Measurements from ENCODE around the gene HOXA7.

The HOXA7 gene

GRCh38 chr7:27193335-27194001 lies 37.0 kb upstream of the HOXA7 start:
- no peak for DNase-seq

- no peak for DNase-seq
Measured at GRCh38 chr7:27192546-27193334, 36.3 kb upstream of the HOXA7 start.

GRCh38 chr7:27191833-27192545 lies 35.5 kb upstream of the HOXA7 start:
- no peak for DNase-seq

GRCh38 chr7:27191161-27191731 lies 34.8 kb upstream of the HOXA7 start:
- DNase-seq: no peak

- DNase-seq: no peak
Measured at GRCh38 chr7:27189997-27190748, 33.7 kb upstream of the HOXA7 start.

GRCh38 chr7:27189295-27189996 lies 33.0 kb upstream of the HOXA7 start:
- DNase-seq: no peak

- DNase-seq: no peak
Measured at GRCh38 chr7:27188386-27189294, 32.2 kb upstream of the HOXA7 start.

GRCh38 chr7:27187475-27188385 lies 31.3 kb upstream of the HOXA7 start:
- no peak for DNase-seq

- DNase-seq: no peak
Measured at GRCh38 chr7:27186668-27187474, 30.4 kb upstream of the HOXA7 start.

GRCh38 chr7:27185854-27186667 lies 29.6 kb upstream of the HOXA7 start:
- no peak for DNase-seq

GRCh38 chr7:27185013-27185853 lies 28.8 kb upstream of the HOXA7 start, which contains the start of gene HOXA11:
HOXA11 (minus strand) TSS chr7:27185232; CDS start chr7:27185144, 88 bp downstream.
- DNase-seq: peak; percentile 54

- DNase-seq: no peak
Measured at GRCh38 chr7:27184337-27185012, 28.0 kb upstream of the HOXA7 start.

- no peak for DNase-seq
Measured at GRCh38 chr7:27183682-27184336, 27.3 kb upstream of the HOXA7 start.

GRCh38 chr7:27182861-27183681 lies 26.6 kb upstream of the HOXA7 start:
- DNase-seq: peak; percentile 16

Measured in DMS79 treated with DMSO at 0.1 percent for 48 hours (cell line).